NCI-H524 treated with DMSO at 0.1 percent for 48 hours (cell line): ENCODE data around the gene SMYD4.

ENCODE experiments used
- DNase-seq: peaks from one replicate; lab custom pipeline; 2025; lab: John Stamatoyannopoulos, UW

SMYD4 gene

DNA sequence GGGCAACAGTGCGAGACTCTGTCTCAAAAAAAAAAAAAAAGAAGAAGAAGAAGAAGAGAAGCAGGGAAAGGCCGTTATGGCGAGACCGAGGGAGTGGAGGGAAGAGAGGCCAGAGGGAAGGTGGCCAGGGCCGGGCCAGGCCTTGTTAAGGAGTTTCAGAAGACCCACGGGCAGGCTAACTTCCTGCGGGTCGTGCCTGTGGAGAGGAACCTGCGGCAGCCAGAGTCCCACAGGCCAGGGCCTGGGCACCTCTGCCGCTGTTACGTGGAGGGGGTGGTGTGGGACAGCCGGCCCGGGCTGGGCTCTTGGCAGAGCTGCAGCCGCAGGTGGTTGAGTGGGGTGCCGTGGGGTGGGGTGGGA is 99.8 kb downstream of the SMYD4 start:
- DNase-seq: no peak
